ENCODE measurements around the gene ATXN1. TPM values are rescaled to one million over a fixed set of nuclear protein-coding genes. Genes with fewer than 3 reads are reported as not detected.

ATXN1 gene
- total RNA-seq, 1 donor from 2014 or later: 3.9 TPM

GRCh38 chr6:16723826-16724225, 37.4 kb downstream of the ATXN1 start:
- no peak for TF ChIP-seq CTCF (conservative IDR thresholded peaks at IDR 0.05)
- H3K27ac Mint-ChIP-seq (ENCODE audit: unreplicated experiment): no peak overlapping the region
- no peaks in the 10 kb centered on the region for H3K36me3 Mint-ChIP-seq (ENCODE audit: low read depth)
- no peak overlapping the region for H3K4me3 Mint-ChIP-seq
- DNase-seq (ENCODE audit: low read depth, low spot score): no peak
- no peaks in the 10 kb centered on the region for H3K27me3 Mint-ChIP-seq (ENCODE audit: low read depth)
- H3K4me1 Mint-ChIP-seq: peaks cover 23% of the 10 kb centered on the region
- no peaks in the 10 kb centered on the region for H3K9me3 Mint-ChIP-seq

- peaks cover 26% of the 10 kb centered on the region for H3K4me1 Mint-ChIP-seq
Observed at GRCh38 chr6:16723402-16723801, 37.9 kb downstream of the ATXN1 start.

GRCh38 chr6:16722630-16723029, 38.6 kb downstream of the ATXN1 start:
- Mint-ChIP-seq H3K27me3 (ENCODE audit: low read depth) (no peaks in the 10 kb centered on the region), H3K36me3 (ENCODE audit: low read depth) (no peaks in the 10 kb centered on the region), H3K4me3 (no peak overlapping the region), H3K27ac (ENCODE audit: unreplicated experiment) (no peak overlapping the region), H3K9me3 (no peaks in the 10 kb centered on the region), H3K4me1 (peaks cover 30% of the 10 kb centered on the region)
- DNase-seq (ENCODE audit: low read depth, low spot score): no peak
- TF ChIP-seq CTCF (conservative IDR thresholded peaks at IDR 0.05): no peak

More at GRCh38 chr6:16723402-16723801, 37.9 kb downstream of the ATXN1 start:
- no peak overlapping the region for H3K27ac Mint-ChIP-seq (ENCODE audit: unreplicated experiment)
- TF ChIP-seq CTCF (conservative IDR thresholded peaks at IDR 0.05): no peak
- no peaks in the 10 kb centered on the region for H3K9me3 Mint-ChIP-seq
- no peak overlapping the region for H3K4me3 Mint-ChIP-seq
- no peaks in the 10 kb centered on the region for H3K36me3 Mint-ChIP-seq (ENCODE audit: low read depth)
- no peak for DNase-seq (ENCODE audit: low read depth, low spot score)
- H3K27me3 Mint-ChIP-seq (ENCODE audit: low read depth): no peaks in the 10 kb centered on the region

GRCh38 chr6:16721977-16722376, 39.3 kb downstream of the ATXN1 start:
- Mint-ChIP-seq H3K36me3 (ENCODE audit: low read depth) (no peaks in the 10 kb centered on the region), H3K27ac (ENCODE audit: unreplicated experiment) (no peak overlapping the region)

GRCh38 chr6:16720861-16721260, 40.4 kb downstream of the ATXN1 start:
- Mint-ChIP-seq H3K36me3 (ENCODE audit: low read depth) (no peaks in the 10 kb centered on the region), H3K27ac (ENCODE audit: unreplicated experiment) (no peak overlapping the region), H3K9me3 (no peaks in the 10 kb centered on the region), H3K27me3 (ENCODE audit: low read depth) (no peaks in the 10 kb centered on the region), H3K4me3 (no peak overlapping the region), H3K4me1 (peaks cover 30% of the 10 kb centered on the region)
- no peak for TF ChIP-seq CTCF (conservative IDR thresholded peaks at IDR 0.05)
- no peak for DNase-seq (ENCODE audit: low read depth, low spot score)

More at GRCh38 chr6:16721977-16722376, 39.3 kb downstream of the ATXN1 start:
- Mint-ChIP-seq H3K27me3 (ENCODE audit: low read depth) (no peaks in the 10 kb centered on the region), H3K4me1 (peaks cover 30% of the 10 kb centered on the region), H3K9me3 (no peaks in the 10 kb centered on the region), H3K4me3 (no peak overlapping the region)
- DNase-seq (ENCODE audit: low read depth, low spot score): no peak
- no peak for TF ChIP-seq CTCF (conservative IDR thresholded peaks at IDR 0.05)

GRCh38 chr6:16719488-16719887, 41.8 kb downstream of the ATXN1 start:
- no peak overlapping the region for H3K27ac Mint-ChIP-seq (ENCODE audit: unreplicated experiment)
- H3K36me3 Mint-ChIP-seq (ENCODE audit: low read depth): no peaks in the 10 kb centered on the region
- no peaks in the 10 kb centered on the region for H3K27me3 Mint-ChIP-seq (ENCODE audit: low read depth)
- H3K4me1 Mint-ChIP-seq: peaks cover 30% of the 10 kb centered on the region
- no peak overlapping the region for H3K4me3 Mint-ChIP-seq
- no peaks in the 10 kb centered on the region for H3K9me3 Mint-ChIP-seq
- DNase-seq (ENCODE audit: low read depth, low spot score): no peak
- no peak for TF ChIP-seq CTCF (conservative IDR thresholded peaks at IDR 0.05)
